GM21423 (cell line): ENCODE results near the gene KDM5C.
"Not testable (repeated sequence)": the region's sequence is repeated elsewhere in the genome, so short reads cannot be mapped to it uniquely, and the experiment has no call there.

Experiments
- ATAC-seq: cut with Tn5 transposase; IDR thresholded peaks from one replicate; pipeline ENCODE4 v1.9.1; 2021; ENCODE audit warnings: mild to moderate bottlenecking, moderate library complexity; ENCODE audit not compliant: unreplicated experiment

The KDM5C gene

DNA sequence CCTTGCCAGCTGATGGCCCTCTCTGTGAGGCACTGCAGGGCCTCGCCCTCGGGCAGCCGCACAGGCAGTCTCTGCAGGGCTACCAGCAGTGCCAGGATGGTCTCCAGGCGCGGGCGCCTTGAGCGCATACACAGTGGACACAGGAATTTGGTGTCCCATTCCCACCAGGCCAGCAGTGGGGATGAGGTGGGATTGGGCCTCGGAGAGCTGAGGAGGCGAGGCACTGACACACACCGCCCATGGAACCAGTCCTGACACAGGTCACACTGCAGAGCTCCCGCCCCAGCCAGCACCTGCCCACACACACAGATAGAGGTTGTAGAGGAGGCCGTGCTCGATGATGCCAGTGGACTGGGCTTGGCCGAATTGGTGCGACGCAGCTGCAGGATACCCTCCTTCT, 30.7 kb downstream of the KDM5C start:
- ATAC-seq, result no peak

GRCh38 chrX:53193093-53193492, 31.9 kb downstream of the KDM5C start:
- ATAC-seq, result no peak

DNA sequence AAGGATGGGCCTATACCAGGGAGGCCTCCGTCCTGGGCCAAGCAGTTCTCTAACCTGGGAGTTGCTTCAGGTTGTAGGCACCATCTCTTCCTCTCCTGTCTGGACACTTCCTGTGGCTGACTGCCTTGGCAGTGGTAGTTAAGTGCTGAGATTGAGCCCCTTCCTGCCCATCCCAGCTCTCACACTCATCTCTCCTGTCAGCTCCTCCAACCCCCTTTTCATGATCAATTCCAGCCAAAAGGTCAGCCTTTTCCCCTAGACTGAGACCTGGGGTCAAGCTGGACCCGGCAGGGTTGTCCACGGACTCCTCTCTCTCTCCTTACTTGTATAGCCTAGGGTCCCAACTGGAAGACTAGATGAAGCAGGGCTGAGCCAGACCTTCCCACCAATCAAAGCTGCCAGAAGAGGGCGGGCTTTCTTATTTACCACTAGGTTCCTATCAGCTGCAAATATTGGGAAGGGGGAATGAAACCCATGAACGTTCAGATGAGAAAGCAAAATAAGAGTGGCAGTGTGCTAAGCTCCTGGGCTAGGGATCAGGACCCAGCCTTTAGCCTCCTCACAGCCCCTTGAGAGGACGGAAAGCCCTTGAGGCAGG, 34.5 kb downstream of the KDM5C start:
- ATAC-seq, result no peak

DNA sequence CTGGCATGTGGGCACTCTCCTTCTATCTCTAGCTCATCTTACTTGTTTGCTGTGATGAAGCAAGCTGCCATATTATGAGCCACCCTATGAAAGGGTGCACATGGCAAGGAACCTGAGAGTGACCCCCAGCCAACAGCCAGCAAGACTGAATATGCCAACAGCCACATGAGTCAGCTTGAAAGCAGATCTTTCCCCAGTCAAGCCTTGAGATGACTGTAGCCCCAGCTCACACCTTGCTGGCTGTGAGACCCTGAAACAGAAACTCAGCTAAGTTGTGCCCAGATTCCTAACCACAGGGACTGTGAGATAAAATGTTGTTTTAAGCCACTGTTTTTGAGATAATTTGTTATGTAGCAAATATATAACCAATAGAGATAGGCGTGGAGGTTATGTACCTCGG, 36.2 kb downstream of the KDM5C start:
- ATAC-seq, result peak; percentile 79

DNA sequence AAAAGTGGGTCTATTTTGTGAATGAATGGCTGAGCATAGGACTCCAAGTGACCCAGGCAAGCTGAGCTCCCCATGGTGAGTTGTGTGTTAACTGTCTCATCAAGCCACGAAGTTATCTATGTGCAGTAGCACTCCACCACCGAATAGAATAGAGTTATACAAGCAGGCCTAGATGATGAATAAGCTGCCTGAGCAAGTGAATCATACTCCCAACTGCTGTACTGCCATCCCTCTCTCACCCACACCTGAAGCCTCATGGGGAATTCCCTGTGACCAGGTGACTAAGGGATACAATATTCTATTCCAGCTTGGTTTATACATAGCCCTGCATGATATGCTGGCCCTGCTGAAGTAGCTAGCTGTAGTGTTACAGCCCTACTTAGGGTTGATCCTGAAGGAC, 38.7 kb downstream of the KDM5C start:
- ATAC-seq, result no peak

- no peak for ATAC-seq
These were observed 40.2 kb downstream of the KDM5C start for GRCh38 chrX:53184836-53185235.

DNA sequence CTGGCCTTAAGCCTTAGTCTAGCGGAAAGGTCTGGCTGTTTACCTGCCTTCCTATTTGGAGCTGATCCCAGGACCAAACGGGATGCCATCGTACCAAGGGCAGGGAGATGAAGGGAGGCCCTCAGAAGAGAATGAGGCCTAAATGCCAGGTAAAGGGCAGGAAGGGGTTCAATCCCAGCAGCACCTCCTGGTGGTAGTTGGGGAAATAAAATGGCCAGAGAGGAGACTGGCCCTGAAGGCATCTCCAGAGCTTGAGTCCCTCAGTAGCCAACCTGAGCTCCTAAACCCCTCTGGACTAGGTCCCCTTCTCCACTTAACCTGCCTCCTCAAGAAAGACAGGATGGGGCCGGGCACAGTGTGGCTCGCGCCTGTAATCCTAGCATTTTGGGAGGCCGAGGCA, 53.7 kb downstream of the KDM5C start:
- ATAC-seq, result no peak

DNA sequence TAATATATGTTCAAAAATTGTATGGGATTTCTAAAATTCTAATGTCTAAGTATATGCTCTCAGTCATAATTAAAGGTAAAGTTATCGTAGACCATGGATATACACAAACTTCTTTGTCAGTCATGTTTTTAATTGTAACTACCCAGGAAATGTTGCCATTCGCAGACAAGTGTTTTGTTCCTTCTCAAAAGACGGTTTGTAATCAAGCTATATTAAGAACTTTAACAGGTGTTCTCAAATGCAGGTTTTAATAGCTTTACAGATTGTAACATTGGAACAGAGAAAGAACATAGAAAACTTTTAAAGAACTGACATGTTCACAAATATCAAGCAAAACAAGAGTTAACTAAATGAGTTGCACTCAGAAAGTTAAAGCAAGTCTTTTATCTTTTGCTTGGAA, 58.9 kb downstream of the KDM5C start:
- no peak for ATAC-seq

GRCh38 chrX:53164566-53164965, 60.4 kb downstream of the KDM5C start:
- not testable (repeated sequence) for ATAC-seq

- ATAC-seq, result no peak
These were observed 61.6 kb downstream of the KDM5C start for GRCh38 chrX:53163436-53163835.

- ATAC-seq, result no peak
These were observed 64.6 kb downstream of the KDM5C start for GRCh38 chrX:53160297-53160983.

DNA sequence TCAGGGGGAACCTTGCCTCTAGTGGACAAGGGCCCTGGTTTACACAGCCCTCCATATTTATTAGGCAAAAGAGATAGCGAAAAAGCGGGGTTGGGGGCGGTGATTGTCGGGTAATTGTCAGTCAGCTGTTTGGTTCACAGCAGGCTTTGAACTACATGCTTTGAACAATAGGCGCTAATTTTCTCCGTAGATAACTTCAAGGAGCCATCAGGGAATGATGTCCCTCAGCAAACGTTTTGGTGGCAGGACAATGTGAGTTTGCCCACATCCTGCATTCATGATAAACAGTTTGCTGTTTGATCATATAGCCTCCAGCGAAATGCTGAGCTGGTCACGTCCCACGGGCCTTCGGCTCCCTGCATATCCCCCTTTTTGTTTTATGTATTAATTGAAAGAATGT, 65.8 kb downstream of the KDM5C start:
- no peak for ATAC-seq

DNA sequence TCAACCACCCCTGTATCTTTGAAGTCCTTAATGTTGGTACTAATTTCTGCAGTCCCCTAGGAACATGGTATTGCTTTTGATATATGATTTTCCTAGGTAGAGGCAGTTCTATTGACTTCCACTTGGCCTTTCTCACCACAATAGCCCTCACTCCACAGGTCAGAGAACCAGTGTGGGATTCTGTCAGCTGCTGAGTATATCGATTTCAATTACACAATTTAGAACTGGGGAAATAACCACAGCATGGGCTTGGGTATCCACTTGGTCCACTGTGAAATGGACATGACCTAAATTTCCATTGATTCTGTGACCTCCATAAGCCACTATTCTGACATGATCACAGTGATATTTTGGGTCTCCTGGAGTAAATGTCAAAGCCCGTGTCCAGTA, 68.8 kb downstream of the KDM5C start:
- no peak for ATAC-seq

GRCh38 chrX:53155512-53156206, 69.3 kb downstream of the KDM5C start:
- no peak for ATAC-seq

GRCh38 chrX:53153581-53153980, 71.4 kb downstream of the KDM5C start:
- no peak for ATAC-seq
